Fibroblast of lung (primary cell): ENCODE measurements around the gene HSD17B12. TPM values are rescaled to one million over a fixed set of nuclear protein-coding genes. Genes with fewer than 3 reads are reported as not detected.
"Not testable (repeated sequence)": the region's sequence is repeated elsewhere in the genome, so short reads cannot be mapped to it uniquely, and the experiment has no call there.

Experiments
- DNase-seq, 2 donors: peaks; one replicate each; pipeline versions ENCODE4 v3.0.0 to v3.0.0-alpha.2; 2010; ENCODE audit warnings: low read depth in 2 of 2
- H2AFZ ChIP-seq: 2 replicates; pipeline ENCODE4 v1.5.1; 2012; ENCODE audit warnings: low read length, control low read depth, inconsistent platforms
- H3K27ac ChIP-seq: 2 replicates; pipeline ENCODE4 v1.5.1; 2011; ENCODE audit warnings: low read length, control low read depth; ENCODE audit not compliant: insufficient read depth
- H3K27me3 ChIP-seq: 2 replicates; pipeline ENCODE4 v1.5.1; 2011; ENCODE audit warnings: mild to moderate bottlenecking, low read length; ENCODE audit not compliant: control insufficient read depth, insufficient read depth
- H3K36me3 ChIP-seq: 2 replicates; pipeline ENCODE4 v1.5.1; 2011; ENCODE audit warnings: low read length; ENCODE audit not compliant: control insufficient read depth, insufficient read depth
- H3K4me1 ChIP-seq: 2 replicates; pipeline ENCODE4 v1.5.1; 2011; ENCODE audit warnings: low read length; ENCODE audit not compliant: control insufficient read depth, insufficient read depth; ENCODE audit errors: extremely low read depth
- H3K4me2 ChIP-seq: 2 replicates; pipeline ENCODE4 v1.5.1; 2011; ENCODE audit warnings: low read length, control low read depth; ENCODE audit not compliant: insufficient read depth; ENCODE audit errors: extremely low read depth
- H3K4me3 ChIP-seq, 4 experiments: fragments of 200-600 bp in 1 of 4; sonication (generic) in 1 of 4; replicated peaks in 1 of 4; 2 replicates each; pipeline ENCODE4 v1.5.1; 2011 to 2016; ENCODE audit warnings: low read length in 4 of 4, low read depth in 3 of 4, mild to moderate bottlenecking in 3 of 4, control low read depth in 2 of 4, inconsistent platforms in 1 of 4, mixed read lengths in 1 of 4; ENCODE audit not compliant: insufficient read depth in 1 of 4; ENCODE audit errors: control extremely low read depth in 1 of 4
- H3K79me2 ChIP-seq: 2 replicates; pipeline ENCODE4 v1.5.1; 2012; ENCODE audit warnings: mild to moderate bottlenecking, low read length, inconsistent platforms; ENCODE audit not compliant: control insufficient read depth, insufficient read depth
- H3K9ac ChIP-seq: 2 replicates; pipeline ENCODE4 v1.5.1; 2011; ENCODE audit warnings: mild to moderate bottlenecking, low read length, control low read depth; ENCODE audit not compliant: insufficient read depth
- H3K9me3 ChIP-seq: 2 replicates; pipeline ENCODE4 v1.5.1; 2012; ENCODE audit warnings: low read depth, low read length; ENCODE audit not compliant: control insufficient read depth, insufficient read depth
- H4K20me1 ChIP-seq: 2 replicates; pipeline ENCODE4 v1.5.1; 2011; ENCODE audit warnings: low read length; ENCODE audit not compliant: control insufficient read depth, insufficient read depth; ENCODE audit errors: extremely low read depth
- EZH2 ChIP-seq: IDR thresholded peaks from 2 replicates; pipeline ENCODE4 v1.5.1; 2012; ENCODE audit warnings: low read length, control low read depth, mild to moderate bottlenecking; ENCODE audit errors: missing control alignments
- polyA plus RNA-seq, 2 donors: library from polyadenylated mRNA; depleted of rRNA in 1 of 2; stranded (reverse) in 1 of 2; unstranded in 1 of 2; fragments of >200 nt; gene quantifications; 2 replicates each; pipeline ENCODE4 v1.2.1, GENCODE V29; 2011 to 2012; ENCODE audit warnings: missing spikeins in 1 of 2
- total RNA-seq: library from RNA; depleted of rRNA; stranded (reverse); fragments of >200 nt; gene quantifications from 2 replicates; pipeline ENCODE4 v1.2.1, GENCODE V29; 2014
- TF ChIP-seq, protein P1 (sequence below), 2 donors: IDR thresholded peaks in 1 of 2; conservative IDR thresholded peaks in 1 of 2; 1 replicate in 1 of 2; 2 replicates in 1 of 2; pipeline ENCODE4 v1.5.1; 2011 to 2012; ENCODE audit warnings: low read length in 2 of 2, control low read depth in 1 of 2, inconsistent platforms in 1 of 2, low read depth in 1 of 2, mild to moderate bottlenecking in 1 of 2

The HSD17B12 gene
- total and polyA plus RNA-seq, 2 donors (not counting 1 experiment from before 2014, with no cell fraction given), result 95.4 to 122 TPM

- Histone ChIP-seq H3K4me1 (peaks cover 5% of the 10 kb centered on the region), H2AFZ (no peak overlapping the region), H3K27me3 (no peaks in the 10 kb centered on the region), H3K36me3 (no peaks in the 10 kb centered on the region), H4K20me1 (no peaks in the 10 kb centered on the region), H3K4me3 (no peak overlapping the region), H3K9ac (no peak overlapping the region), H3K4me2 (no peak overlapping the region), H3K79me2 (peaks cover 15% of the 10 kb centered on the region), H3K9me3 (no peaks in the 10 kb centered on the region), H3K27ac (no peak overlapping the region)
- DNase-seq, result no peak
- no peak for TF ChIP-seq EZH2
- TF ChIP-seq, protein P1, sequence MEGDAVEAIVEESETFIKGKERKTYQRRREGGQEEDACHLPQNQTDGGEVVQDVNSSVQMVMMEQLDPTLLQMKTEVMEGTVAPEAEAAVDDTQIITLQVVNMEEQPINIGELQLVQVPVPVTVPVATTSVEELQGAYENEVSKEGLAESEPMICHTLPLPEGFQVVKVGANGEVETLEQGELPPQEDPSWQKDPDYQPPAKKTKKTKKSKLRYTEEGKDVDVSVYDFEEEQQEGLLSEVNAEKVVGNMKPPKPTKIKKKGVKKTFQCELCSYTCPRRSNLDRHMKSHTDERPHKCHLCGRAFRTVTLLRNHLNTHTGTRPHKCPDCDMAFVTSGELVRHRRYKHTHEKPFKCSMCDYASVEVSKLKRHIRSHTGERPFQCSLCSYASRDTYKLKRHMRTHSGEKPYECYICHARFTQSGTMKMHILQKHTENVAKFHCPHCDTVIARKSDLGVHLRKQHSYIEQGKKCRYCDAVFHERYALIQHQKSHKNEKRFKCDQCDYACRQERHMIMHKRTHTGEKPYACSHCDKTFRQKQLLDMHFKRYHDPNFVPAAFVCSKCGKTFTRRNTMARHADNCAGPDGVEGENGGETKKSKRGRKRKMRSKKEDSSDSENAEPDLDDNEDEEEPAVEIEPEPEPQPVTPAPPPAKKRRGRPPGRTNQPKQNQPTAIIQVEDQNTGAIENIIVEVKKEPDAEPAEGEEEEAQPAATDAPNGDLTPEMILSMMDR (conservative IDR thresholded peaks at IDR 0.05 in 1 of 2, IDR thresholded peaks at IDR 0.05 in 1 of 2; ENCODE audit: low read depth in 1 of 2, low read length in 2 of 2), result no peak
Observed at GRCh38 chr11:43648888-43649287, 31.6 kb upstream of the HSD17B12 start.

- H3K4me1 ChIP-seq, result peaks cover 5% of the 10 kb centered on the region
- H4K20me1 ChIP-seq, result no peaks in the 10 kb centered on the region
- no peak for DNase-seq
- H3K9me3 ChIP-seq, result no peaks in the 10 kb centered on the region
- no peak overlapping the region for H2AFZ ChIP-seq
- TF ChIP-seq, protein P1 (conservative IDR thresholded peaks at IDR 0.05 in 1 of 2, IDR thresholded peaks at IDR 0.05 in 1 of 2; ENCODE audit: low read depth in 1 of 2, low read length in 2 of 2), result no peak
- TF ChIP-seq EZH2, result no peak
- H3K9ac ChIP-seq, result no peak overlapping the region
- no peak overlapping the region for H3K4me2 ChIP-seq
- H3K79me2 ChIP-seq, result peaks cover 12% of the 10 kb centered on the region
- H3K27me3 ChIP-seq, result no peaks in the 10 kb centered on the region
- H3K4me3 ChIP-seq, result no peak overlapping the region
- H3K27ac ChIP-seq, result no peak overlapping the region
- H3K36me3 ChIP-seq, result no peaks in the 10 kb centered on the region
Observed at GRCh38 chr11:43649501-43649900, 31.0 kb upstream of the HSD17B12 start.

DNA sequence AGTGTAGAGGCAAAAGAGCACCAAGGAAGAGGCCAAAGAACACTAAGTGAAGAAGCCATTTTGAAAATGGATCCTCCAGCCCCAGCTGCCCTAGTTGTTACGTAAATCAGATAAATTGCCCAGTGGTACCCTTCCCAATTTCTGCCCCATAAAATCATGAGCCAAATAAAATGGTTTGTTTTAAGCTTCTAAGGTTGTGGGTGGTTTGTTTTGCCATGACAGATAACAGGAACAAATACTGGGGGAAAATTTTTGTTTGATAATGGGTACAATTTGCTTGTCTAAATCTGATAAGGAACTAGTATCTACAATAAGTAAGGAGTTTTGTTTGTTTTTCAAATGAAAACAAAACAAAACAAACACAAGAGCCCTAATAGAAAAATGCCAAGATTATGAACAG lies 30.6 kb upstream of the HSD17B12 start:
- no peak overlapping the region for H3K4me3 ChIP-seq
- no peaks in the 10 kb centered on the region for H3K27me3 ChIP-seq
- H3K79me2 ChIP-seq, result peaks cover 8% of the 10 kb centered on the region
- H3K4me1 ChIP-seq, result peaks cover 3% of the 10 kb centered on the region
- H3K9ac ChIP-seq, result no peak overlapping the region
- no peak for TF ChIP-seq EZH2
- TF ChIP-seq, protein P1 (conservative IDR thresholded peaks at IDR 0.05 in 1 of 2, IDR thresholded peaks at IDR 0.05 in 1 of 2; ENCODE audit: low read depth in 1 of 2, low read length in 2 of 2), result no peak
- no peaks in the 10 kb centered on the region for H3K9me3 ChIP-seq
- no peaks in the 10 kb centered on the region for H4K20me1 ChIP-seq
- no peak overlapping the region for H2AFZ ChIP-seq
- H3K4me2 ChIP-seq, result no peak overlapping the region
- no peak for DNase-seq
- no peaks in the 10 kb centered on the region for H3K36me3 ChIP-seq
- H3K27ac ChIP-seq, result no peak overlapping the region

DNA sequence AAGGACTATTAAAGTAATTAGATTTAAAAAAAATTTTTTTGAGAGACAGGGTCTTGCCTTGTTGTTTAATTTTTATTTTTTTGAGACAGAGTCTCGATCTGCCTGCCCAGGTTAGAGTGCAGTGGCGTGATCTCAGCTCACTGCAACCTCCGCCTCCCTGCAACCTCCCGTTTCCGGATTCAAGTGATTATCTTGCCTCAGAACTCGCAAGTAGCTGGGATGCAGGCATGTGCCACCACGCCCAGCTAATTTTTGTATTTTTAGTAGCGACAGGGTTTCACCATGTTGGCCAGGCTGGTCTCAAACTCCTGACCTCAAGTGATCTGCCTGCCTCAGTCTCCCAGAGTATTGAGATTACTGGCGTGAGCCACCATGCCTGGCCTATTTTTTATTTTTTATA lies 17.5 kb upstream of the HSD17B12 start:
- DNase-seq, H2AFZ ChIP-seq, H3K9ac ChIP-seq, H3K4me3 ChIP-seq, H3K27me3 ChIP-seq, H3K36me3 ChIP-seq, H3K4me2 ChIP-seq, H3K27ac ChIP-seq, H3K9me3 ChIP-seq, H3K4me1 ChIP-seq, H4K20me1 ChIP-seq, H3K79me2 ChIP-seq: not testable (repeated sequence)
